HFF-Myc (cell line): ENCODE measurements around the gene GRID1.

Experiments used
- DNase-seq: peaks from one replicate; pipeline ENCODE4 v3.0.0-alpha.2; 2011; ENCODE audit warnings: low read depth; ENCODE audit errors: extremely low read depth
- H3K4me3 ChIP-seq: replicated peaks from 2 replicates; pipeline ENCODE4 v1.5.1; 2011; ENCODE audit warnings: low read depth, mild to moderate bottlenecking, control low read depth, low read length
- CTCF ChIP-seq: IDR thresholded peaks from 2 replicates; pipeline ENCODE4 v1.5.1; 2012; ENCODE audit warnings: mild to moderate bottlenecking, low read depth, low read length, control low read depth; ENCODE audit errors: missing control alignments

Gene GRID1

GRCh38 chr10:85810674-85811073, 555.9 kb downstream of the GRID1 start:
- no peak for TF ChIP-seq CTCF
- H3K4me3 ChIP-seq: no peak overlapping the region
- DNase-seq: no peak

GRCh38 chr10:85795460-85795859, 571.1 kb downstream of the GRID1 start:
- no peak for TF ChIP-seq CTCF
- no peak for DNase-seq
- H3K4me3 ChIP-seq: no peak overlapping the region

GRCh38 chr10:85794553-85794952, 572.0 kb downstream of the GRID1 start:
- no peak overlapping the region for H3K4me3 ChIP-seq
- TF ChIP-seq CTCF: no peak
- DNase-seq: no peak

DNA sequence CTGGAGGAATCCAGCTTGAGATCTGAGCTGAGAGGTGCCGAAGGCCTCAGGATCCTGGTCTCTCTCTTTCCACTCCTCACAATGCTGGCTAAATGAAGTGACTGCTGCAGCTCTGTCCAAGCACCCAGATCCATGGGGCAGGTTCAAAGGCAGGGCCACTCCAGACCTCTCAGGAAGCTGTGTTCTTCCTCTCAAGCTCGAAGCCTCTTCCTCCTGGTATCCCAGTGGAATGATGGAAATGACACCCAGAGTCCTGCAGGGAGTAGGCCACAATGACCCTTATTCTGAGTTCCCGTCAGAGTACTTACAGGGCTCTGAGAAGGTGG, 574.1 kb downstream of the GRID1 start:
- H3K4me3 ChIP-seq: no peak overlapping the region
- no peak for DNase-seq
- no peak for TF ChIP-seq CTCF

- no peak for DNase-seq
- no peak for TF ChIP-seq CTCF
Observed at GRCh38 chr10:85791818-85792532, 574.6 kb downstream of the GRID1 start.

GRCh38 chr10:85789982-85790789, 576.4 kb downstream of the GRID1 start:
- TF ChIP-seq CTCF: no peak
- no peak for DNase-seq
- H3K4me3 ChIP-seq: no peak overlapping the region

More at GRCh38 chr10:85791818-85792532, 574.6 kb downstream of the GRID1 start:
- no peak overlapping the region for H3K4me3 ChIP-seq

DNA sequence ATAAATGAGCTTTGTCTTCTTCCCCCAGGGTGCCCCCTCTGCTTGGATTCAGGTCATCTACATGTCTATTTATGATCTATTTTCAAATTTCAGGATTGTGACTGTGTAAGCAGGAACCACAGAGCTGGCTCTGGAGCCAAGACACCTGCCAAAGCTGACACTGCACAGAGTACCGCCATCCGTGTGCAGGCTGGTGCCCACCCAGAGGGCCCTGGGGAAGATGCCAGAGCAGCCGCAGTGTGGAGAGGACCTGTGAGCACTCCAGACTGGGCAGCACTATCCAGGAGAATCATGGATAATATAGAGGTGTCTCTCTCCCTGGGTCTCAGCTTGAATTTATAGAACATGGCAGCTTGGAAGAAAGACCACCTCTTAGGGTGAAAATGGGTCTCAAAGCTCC, 577.5 kb downstream of the GRID1 start:
- H3K4me3 ChIP-seq: no peak overlapping the region
- no peak for DNase-seq
- no peak for TF ChIP-seq CTCF
